GM18498 (cell line): Measurements from ENCODE around the gene PRKD3.

Experiments
- ATAC-seq: cut with Tn5 transposase; IDR thresholded peaks from one replicate; pipeline ENCODE4 v1.9.1; 2021; ENCODE audit warnings: mild to moderate bottlenecking, moderate library complexity; ENCODE audit not compliant: unreplicated experiment

The PRKD3 gene

GRCh38 chr2:37343537-37344434, 19.2 kb upstream of the PRKD3 start:
- ATAC-seq: no peak

- no peak for ATAC-seq
Measured at GRCh38 chr2:37342591-37343220, 18.1 kb upstream of the PRKD3 start.

GRCh38 chr2:37340637-37341036, 16.0 kb upstream of the PRKD3 start:
- no peak for ATAC-seq

- no peak for ATAC-seq
Measured at GRCh38 chr2:37338933-37339332, 14.3 kb upstream of the PRKD3 start.

- no peak for ATAC-seq
Measured at GRCh38 chr2:37337620-37338280, 13.1 kb upstream of the PRKD3 start.

GRCh38 chr2:37335604-37336003, 11.0 kb upstream of the PRKD3 start:
- ATAC-seq: no peak

GRCh38 chr2:37333256-37333655, 8.6 kb upstream of the PRKD3 start:
- ATAC-seq: no peak

- no peak for ATAC-seq
Measured at GRCh38 chr2:37332560-37332959, 7.9 kb upstream of the PRKD3 start.

GRCh38 chr2:37330681-37331080, 6.0 kb upstream of the PRKD3 start:
- ATAC-seq: no peak

GRCh38 chr2:37326866-37327634, 2.4 kb upstream of the PRKD3 start:
- ATAC-seq: no peak

- ATAC-seq: no peak
Measured at GRCh38 chr2:37326285-37326684, 1.7 kb upstream of the PRKD3 start.

GRCh38 chr2:37325625-37326071, 1.0 kb upstream of the PRKD3 start:
- no peak for ATAC-seq

GRCh38 chr2:37324536-37324785, 172 bp downstream of the PRKD3 start:
- no peak for ATAC-seq

- peak; percentile 32 for ATAC-seq
Measured at GRCh38 chr2:37323781-37324535, 675 bp downstream of the PRKD3 start.

GRCh38 chr2:37323176-37323780, 1.4 kb downstream of the PRKD3 start:
- no peak for ATAC-seq

GRCh38 chr2:37322368-37322767, 2.3 kb downstream of the PRKD3 start:
- no peak for ATAC-seq

GRCh38 chr2:37321029-37321682, 3.5 kb downstream of the PRKD3 start:
- no peak for ATAC-seq

- no peak for ATAC-seq
Measured at GRCh38 chr2:37319754-37320609, 4.7 kb downstream of the PRKD3 start.

- ATAC-seq: peak; percentile 80
Measured at GRCh38 chr2:37318401-37318800, 6.2 kb downstream of the PRKD3 start.
